HL-60 (cell line): ENCODE data around the gene SHC3.

Source experiments
- GABPA ChIP-seq: IDR thresholded peaks from 2 replicates; pipeline ENCODE4 v1.6.1; 2012; ENCODE audit warnings: low read depth
- POLR2AphosphoS5 ChIP-seq: IDR thresholded peaks from 2 replicates; pipeline ENCODE4 v1.6.1; 2012; ENCODE audit warnings: low read depth
- SPI1 ChIP-seq: IDR thresholded peaks from 2 replicates; pipeline ENCODE4 v1.6.1; 2012; ENCODE audit warnings: low read depth, mild to moderate bottlenecking, borderline replicate concordance
- TF ChIP-seq, protein P1 (sequence below): IDR thresholded peaks from one replicate; pipeline ENCODE4 v1.5.1; 2011; ENCODE audit warnings: low read length, control low read depth, inconsistent platforms; ENCODE audit not compliant: insufficient read depth
- TF ChIP-seq, protein P2 (sequence below): IDR thresholded peaks from 2 replicates; pipeline ENCODE4 v1.6.1; 2012; ENCODE audit warnings: low read depth; ENCODE audit not compliant: insufficient replicate concordance

DNA sequence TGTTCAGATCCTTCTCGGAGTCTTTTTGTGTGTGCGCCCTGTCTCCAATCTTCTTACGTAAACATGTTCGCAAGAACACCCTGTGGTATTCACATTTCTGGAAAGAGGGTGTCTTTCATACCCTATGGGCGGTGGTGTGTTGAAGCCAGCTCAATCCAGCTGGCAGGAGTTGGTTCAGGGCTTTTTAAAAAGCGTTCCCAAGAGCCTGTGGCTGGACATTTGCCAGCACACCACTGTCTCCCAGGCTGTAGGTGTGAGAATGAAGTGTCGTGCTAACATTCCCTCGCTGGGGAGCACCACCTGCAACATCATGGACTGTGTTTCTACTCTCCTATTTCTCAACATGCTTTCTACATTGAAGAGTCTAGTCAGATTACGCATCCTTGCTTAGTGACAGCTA, 135.6 kb downstream of the SHC3 start:
- TF ChIP-seq, protein P1, sequence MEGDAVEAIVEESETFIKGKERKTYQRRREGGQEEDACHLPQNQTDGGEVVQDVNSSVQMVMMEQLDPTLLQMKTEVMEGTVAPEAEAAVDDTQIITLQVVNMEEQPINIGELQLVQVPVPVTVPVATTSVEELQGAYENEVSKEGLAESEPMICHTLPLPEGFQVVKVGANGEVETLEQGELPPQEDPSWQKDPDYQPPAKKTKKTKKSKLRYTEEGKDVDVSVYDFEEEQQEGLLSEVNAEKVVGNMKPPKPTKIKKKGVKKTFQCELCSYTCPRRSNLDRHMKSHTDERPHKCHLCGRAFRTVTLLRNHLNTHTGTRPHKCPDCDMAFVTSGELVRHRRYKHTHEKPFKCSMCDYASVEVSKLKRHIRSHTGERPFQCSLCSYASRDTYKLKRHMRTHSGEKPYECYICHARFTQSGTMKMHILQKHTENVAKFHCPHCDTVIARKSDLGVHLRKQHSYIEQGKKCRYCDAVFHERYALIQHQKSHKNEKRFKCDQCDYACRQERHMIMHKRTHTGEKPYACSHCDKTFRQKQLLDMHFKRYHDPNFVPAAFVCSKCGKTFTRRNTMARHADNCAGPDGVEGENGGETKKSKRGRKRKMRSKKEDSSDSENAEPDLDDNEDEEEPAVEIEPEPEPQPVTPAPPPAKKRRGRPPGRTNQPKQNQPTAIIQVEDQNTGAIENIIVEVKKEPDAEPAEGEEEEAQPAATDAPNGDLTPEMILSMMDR = no peak
- TF ChIP-seq, protein P2, sequence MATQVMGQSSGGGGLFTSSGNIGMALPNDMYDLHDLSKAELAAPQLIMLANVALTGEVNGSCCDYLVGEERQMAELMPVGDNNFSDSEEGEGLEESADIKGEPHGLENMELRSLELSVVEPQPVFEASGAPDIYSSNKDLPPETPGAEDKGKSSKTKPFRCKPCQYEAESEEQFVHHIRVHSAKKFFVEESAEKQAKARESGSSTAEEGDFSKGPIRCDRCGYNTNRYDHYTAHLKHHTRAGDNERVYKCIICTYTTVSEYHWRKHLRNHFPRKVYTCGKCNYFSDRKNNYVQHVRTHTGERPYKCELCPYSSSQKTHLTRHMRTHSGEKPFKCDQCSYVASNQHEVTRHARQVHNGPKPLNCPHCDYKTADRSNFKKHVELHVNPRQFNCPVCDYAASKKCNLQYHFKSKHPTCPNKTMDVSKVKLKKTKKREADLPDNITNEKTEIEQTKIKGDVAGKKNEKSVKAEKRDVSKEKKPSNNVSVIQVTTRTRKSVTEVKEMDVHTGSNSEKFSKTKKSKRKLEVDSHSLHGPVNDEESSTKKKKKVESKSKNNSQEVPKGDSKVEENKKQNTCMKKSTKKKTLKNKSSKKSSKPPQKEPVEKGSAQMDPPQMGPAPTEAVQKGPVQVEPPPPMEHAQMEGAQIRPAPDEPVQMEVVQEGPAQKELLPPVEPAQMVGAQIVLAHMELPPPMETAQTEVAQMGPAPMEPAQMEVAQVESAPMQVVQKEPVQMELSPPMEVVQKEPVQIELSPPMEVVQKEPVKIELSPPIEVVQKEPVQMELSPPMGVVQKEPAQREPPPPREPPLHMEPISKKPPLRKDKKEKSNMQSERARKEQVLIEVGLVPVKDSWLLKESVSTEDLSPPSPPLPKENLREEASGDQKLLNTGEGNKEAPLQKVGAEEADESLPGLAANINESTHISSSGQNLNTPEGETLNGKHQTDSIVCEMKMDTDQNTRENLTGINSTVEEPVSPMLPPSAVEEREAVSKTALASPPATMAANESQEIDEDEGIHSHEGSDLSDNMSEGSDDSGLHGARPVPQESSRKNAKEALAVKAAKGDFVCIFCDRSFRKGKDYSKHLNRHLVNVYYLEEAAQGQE = no peak
- no peak for TF ChIP-seq POLR2AphosphoS5
- TF ChIP-seq GABPA = no peak
- TF ChIP-seq SPI1 = no peak
